WERI-Rb-1 (cell line): ENCODE measurements around the gene CXXC5.

Experiments used
- DNase-seq: peaks from one replicate; pipeline ENCODE4 v3.0.0-alpha.2; 2020
- H3K27ac ChIP-seq: fragments of 250-450 bp; sonication (Bioruptor Pico); 2 replicates; pipeline ENCODE4 v1.5.1; 2020; ENCODE audit warnings: mild to moderate bottlenecking, moderate library complexity
- H3K27me3 ChIP-seq: fragments of 250-450 bp; sonication (Bioruptor Pico); 2 replicates; pipeline ENCODE4 v1.5.1; 2021; ENCODE audit warnings: mild to moderate bottlenecking, low read depth, moderate library complexity; ENCODE audit not compliant: insufficient read depth, severe bottlenecking
- H3K36me3 ChIP-seq: fragments of 250-450 bp; sonication (Bioruptor Pico); 2 replicates; pipeline ENCODE4 v1.5.1; 2020; ENCODE audit warnings: mild to moderate bottlenecking, moderate library complexity
- H3K4me3 ChIP-seq: 2 replicates; pipeline ENCODE4 v1.5.1; 2011; ENCODE audit warnings: low read depth, mild to moderate bottlenecking, control low read depth, low read length
- H3K9me3 ChIP-seq: fragments of 250-450 bp; sonication (Bioruptor Pico); 2 replicates; pipeline ENCODE4 v1.5.1; 2021; ENCODE audit warnings: mild to moderate bottlenecking, moderate library complexity; ENCODE audit not compliant: severe bottlenecking
- TF ChIP-seq, protein P1 (sequence below): IDR thresholded peaks from 2 replicates; pipeline ENCODE4 v1.5.1; 2011; ENCODE audit warnings: low read depth, mild to moderate bottlenecking, control low read depth, inconsistent platforms, low read length

CXXC5 gene

DNA sequence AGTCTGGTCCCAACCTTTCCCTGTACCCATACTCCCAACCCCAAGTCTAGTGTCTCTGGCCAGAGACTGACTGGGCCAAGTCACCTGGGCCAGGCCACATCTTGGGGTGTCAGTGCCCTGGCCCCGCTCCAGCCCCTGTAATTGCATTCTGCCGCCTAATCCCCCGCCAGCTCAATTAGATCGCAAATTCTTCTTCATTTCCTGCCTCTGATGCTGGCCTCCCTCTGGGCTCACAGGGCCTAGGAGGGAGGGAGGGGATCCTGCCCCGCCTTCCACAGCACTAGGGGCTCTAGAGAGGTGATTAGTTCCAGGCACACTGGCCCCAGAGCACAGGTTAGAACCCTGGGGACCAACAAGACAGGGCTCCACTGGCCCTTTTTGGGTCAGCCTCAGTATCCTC is 5.5 kb downstream of the CXXC5 start:
- Histone ChIP-seq H3K9me3 (no peaks in the 10 kb centered on the region), H3K36me3 (peaks cover 38% of the 10 kb centered on the region), H3K27ac (peak overlapping the region; percentile 60), H3K4me3 (no peak overlapping the region), H3K27me3 (no peaks in the 10 kb centered on the region)
- TF ChIP-seq, protein P1, sequence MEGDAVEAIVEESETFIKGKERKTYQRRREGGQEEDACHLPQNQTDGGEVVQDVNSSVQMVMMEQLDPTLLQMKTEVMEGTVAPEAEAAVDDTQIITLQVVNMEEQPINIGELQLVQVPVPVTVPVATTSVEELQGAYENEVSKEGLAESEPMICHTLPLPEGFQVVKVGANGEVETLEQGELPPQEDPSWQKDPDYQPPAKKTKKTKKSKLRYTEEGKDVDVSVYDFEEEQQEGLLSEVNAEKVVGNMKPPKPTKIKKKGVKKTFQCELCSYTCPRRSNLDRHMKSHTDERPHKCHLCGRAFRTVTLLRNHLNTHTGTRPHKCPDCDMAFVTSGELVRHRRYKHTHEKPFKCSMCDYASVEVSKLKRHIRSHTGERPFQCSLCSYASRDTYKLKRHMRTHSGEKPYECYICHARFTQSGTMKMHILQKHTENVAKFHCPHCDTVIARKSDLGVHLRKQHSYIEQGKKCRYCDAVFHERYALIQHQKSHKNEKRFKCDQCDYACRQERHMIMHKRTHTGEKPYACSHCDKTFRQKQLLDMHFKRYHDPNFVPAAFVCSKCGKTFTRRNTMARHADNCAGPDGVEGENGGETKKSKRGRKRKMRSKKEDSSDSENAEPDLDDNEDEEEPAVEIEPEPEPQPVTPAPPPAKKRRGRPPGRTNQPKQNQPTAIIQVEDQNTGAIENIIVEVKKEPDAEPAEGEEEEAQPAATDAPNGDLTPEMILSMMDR: no peak
- peak; percentile 72 for DNase-seq

DNA sequence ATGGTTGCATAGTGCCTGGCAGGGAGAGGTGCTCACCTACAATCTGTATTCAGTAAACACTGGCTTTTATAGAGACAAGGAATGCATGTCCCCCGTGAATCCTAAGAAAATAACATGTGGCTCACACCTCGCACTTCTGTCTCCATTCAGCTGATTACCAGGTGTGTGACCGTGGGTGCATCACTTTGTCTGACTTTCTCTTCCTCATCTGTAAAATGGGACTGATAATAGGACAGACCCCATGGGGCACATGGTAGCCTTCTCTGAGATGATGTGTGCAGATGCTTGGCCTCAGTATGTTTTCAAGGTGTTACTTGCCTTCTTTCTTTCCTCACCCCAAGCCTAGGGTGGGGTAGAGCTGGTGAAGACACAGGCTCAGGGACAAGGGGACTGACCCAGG is 6.3 kb downstream of the CXXC5 start:
- TF ChIP-seq, protein P1: no peak
- Histone ChIP-seq H3K4me3 (no peak overlapping the region), H3K36me3 (peaks cover 36% of the 10 kb centered on the region), H3K27me3 (no peaks in the 10 kb centered on the region), H3K9me3 (no peaks in the 10 kb centered on the region), H3K27ac (peak overlapping the region; percentile 60)
- no peak for DNase-seq

DNA sequence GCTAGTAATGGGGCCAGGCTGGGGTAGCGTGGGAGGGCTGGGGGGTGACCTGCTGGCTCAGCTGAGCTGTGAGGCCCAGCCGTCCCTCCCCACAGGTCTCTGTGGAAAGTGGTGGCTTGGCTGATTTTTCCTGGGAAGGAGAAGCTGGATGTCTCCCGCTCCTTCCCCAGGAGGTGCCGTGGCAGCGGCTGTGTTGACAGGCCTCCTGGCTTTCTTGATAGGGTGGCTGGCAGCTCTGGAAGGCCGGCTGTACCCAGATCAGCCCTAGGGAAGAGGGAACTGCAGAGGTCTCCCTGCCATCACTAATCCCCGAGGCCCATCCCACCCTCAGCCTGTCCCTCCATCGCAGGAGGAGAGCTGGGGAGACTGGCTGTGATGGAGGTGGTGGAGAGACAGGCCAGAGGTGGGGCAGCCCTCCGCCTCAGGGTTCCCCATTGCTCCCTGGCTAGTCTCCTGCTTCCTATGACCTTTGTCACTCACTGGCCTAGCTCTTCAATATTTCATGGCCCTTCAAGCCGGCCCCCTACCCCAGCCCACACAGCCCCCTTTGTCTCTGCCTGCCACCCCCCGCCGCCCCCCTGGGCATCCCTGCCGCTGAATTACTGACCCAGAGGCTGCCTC is 6.8 kb downstream of the CXXC5 start:
- Histone ChIP-seq H3K27me3 (no peaks in the 10 kb centered on the region), H3K27ac (peak overlapping the region; percentile 60), H3K9me3 (no peaks in the 10 kb centered on the region), H3K4me3 (no peak overlapping the region), H3K36me3 (peaks cover 31% of the 10 kb centered on the region)
- TF ChIP-seq, protein P1: 0 out of 2 replicates have a peak, but pooled peaks have one; percentile 14
- peak; percentile 73 for DNase-seq

DNA sequence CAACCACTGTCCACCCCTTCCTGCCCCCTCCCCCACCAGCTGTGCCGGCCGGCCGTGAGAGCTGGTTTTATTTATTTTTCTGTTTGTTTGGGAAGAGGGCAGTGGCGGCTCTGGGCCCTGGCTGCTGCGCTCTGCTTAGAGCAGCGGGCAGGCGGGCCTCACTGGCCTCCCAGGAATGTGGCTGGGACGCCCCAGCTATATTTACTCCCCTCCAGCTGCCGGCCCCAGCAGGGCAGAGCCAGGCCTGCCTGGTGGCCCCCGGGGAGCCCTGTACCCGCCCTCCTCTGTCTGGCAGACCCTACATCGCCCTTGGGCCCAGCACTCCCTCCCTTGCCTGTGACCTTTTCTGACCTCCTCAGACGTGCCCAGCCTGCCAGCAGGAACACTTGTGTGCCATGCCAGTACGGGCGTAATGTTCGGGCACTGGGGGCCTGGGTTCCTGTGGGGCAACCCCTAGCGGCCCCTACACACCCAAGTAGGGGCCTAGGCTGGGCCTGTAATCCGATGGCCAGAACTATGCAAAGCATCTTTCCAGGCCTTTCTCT is 7.7 kb downstream of the CXXC5 start:
- peaks cover 26% of the 10 kb centered on the region for H3K36me3 ChIP-seq
- H3K27ac ChIP-seq: no peak overlapping the region
- no peaks in the 10 kb centered on the region for H3K27me3 ChIP-seq
- H3K9me3 ChIP-seq: no peaks in the 10 kb centered on the region
- no peak overlapping the region for H3K4me3 ChIP-seq
- TF ChIP-seq, protein P1: no peak
- no peak for DNase-seq

DNA sequence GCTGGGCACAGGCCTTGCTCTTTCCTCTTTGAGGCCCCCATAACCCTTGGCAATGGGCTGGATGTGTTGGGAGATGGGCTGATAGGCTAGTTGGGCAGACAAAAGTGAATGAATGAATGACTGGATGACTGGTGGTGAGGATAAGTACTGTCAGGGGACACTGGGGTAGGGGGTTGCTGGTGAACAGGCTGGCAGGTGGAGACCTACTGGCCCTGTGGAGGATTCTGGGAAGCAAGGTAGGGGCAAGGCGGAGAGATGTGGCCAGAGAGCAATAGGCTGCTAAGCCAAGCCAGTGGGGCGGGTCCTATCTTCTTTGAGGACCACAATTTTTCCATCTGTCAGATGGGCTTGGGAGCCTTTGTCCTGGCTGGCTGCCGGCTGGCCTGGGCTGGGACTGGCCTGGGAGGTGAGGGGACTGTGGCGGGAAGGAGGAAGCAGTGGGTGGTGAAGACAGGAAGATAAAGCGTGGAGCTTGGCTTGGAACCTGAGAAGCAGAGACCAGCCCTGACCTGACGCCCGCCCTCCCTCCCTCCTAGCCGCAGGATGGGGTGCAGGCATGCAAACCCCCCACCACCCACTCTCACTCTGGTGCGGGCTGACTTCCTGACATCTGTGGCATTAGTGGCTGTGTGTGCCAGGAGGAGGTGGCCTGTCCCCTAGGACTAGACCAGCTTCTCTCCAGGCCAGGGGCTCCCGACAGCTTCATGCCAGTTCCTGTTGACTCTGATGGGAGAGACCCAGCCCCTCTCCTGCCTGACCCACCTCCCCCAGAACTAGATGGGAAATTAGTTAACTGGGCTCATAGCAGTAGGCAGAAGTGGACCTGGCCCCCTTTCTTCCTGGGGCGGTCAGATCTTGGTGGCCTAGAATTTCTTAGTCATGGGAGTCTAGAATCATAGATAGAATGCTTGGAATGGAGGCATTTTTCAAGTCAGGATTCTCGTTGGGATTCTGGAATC is 9.5 kb downstream of the CXXC5 start:
- no peak for DNase-seq
- Histone ChIP-seq H3K9me3 (no peaks in the 10 kb centered on the region), H3K27me3 (no peaks in the 10 kb centered on the region), H3K36me3 (peaks cover 29% of the 10 kb centered on the region), H3K4me3 (no peak overlapping the region), H3K27ac (peak overlapping the region; percentile 28)
- TF ChIP-seq, protein P1: no peak
